ENCODE results near the gene ACSBG1. TPM values are rescaled to one million over a fixed set of nuclear protein-coding genes. Genes with fewer than 3 reads are reported as not detected.

ACSBG1 gene
- total and polyA plus RNA-seq, 4 experiments from 2014 or later: not detected

DNA sequence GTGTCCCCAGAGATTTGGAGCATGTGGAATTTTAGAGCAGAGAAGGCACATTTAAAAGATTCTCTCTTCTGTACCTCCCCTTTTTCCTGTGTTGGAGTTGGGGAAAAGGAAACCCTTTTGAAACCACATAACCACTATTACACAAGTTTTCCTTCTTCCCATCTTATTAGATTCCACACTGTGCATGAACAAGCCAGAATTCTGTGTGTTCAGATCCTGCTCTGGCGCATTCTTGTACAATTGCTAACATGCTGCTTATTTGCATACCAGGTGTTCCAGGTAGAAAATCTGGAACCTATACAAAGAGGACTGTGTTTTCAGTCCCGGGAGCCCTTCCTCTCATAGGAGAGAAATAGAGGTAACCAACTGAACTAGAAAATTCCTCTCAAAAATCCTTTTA is 100.6 kb downstream of the ACSBG1 start:
- Mint-ChIP-seq H3K36me3 (no peaks in the 10 kb centered on the region), H3K4me1 (peaks cover 9 to 30% (median 19%) of the 10 kb centered on the region in 4 donors), H3K4me3 (peak overlapping the region in 1 of 8 donors; percentile 9), H3K9me3 (no peaks in the 10 kb centered on the region), H3K27me3 (peaks cover 0 to 1% of the 10 kb centered on the region in 2 donors), H3K27ac (peak overlapping the region in 3 of 7 donors; percentile 16 to 53 (median 51))
- POLR2A ChIA-PET (ENCODE audit: partially characterized antibody): no interaction called here
- H3K36me3 ChIP-seq (ENCODE audit: insufficient read depth, low read length): no peaks in the 10 kb centered on the region
- H3K4me1 ChIP-seq (ENCODE audit: insufficient read depth, low read length): peaks cover 12% of the 10 kb centered on the region
- H3K27ac ChIP-seq (ENCODE audit: low read depth, low read length): no peak overlapping the region
- DNase-seq: no peak
- H3K27me3 ChIP-seq (ENCODE audit: insufficient read depth, low read length): no peaks in the 10 kb centered on the region
- H3K4me3 ChIP-seq (ENCODE audit: low read length in 2 of 2): no peak overlapping the region
- no peaks in the 10 kb centered on the region for H3K9me3 ChIP-seq (ENCODE audit: control insufficient read depth in 1 of 2, low read length in 2 of 2)
- intact Hi-C loops (cut with micrococcal nuclease): no loop called here
- CTCF ChIA-PET (ENCODE audit: partially characterized antibody): no interaction called here

- Mint-ChIP-seq H3K27ac (peak within 1 kb of the TSS; percentile 79 to 95 (median 88)), H3K4me1 (peaks cover 7 to 30% (median 20%) of the 10 kb centered on the region in 4 donors), H3K4me3 (peak within 1 kb of the TSS; percentile 79 to 93 (median 80)), H3K27me3 (peaks cover 0 to 1% of the 10 kb centered on the region in 2 donors), H3K9me3 (no peaks in the 10 kb centered on the region), H3K36me3 (no peaks in the 10 kb centered on the region)
- H3K36me3 ChIP-seq (ENCODE audit: insufficient read depth, low read length): no peaks in the 10 kb centered on the region
- no peaks in the 10 kb centered on the region for H3K9me3 ChIP-seq (ENCODE audit: control insufficient read depth in 1 of 2, low read length in 2 of 2)
- H3K4me1 ChIP-seq (ENCODE audit: insufficient read depth, low read length): peaks cover 12% of the 10 kb centered on the region
- H3K27me3 ChIP-seq (ENCODE audit: insufficient read depth, low read length): no peaks in the 10 kb centered on the region
- ChIA-PET CTCF (ENCODE audit: partially characterized antibody) (interaction anchor here (0.8 to 3.9 kb wide), 17 partner anchors 9 to 165 kb away, joined by 3 to 74 read pairs (median 5); no protein-coding TSS in a partner anchor), POLR2A (ENCODE audit: partially characterized antibody) (interaction anchor here (0.6 to 2.8 kb wide), 9 partner anchors 8 to 579 kb away, joined by 3 to 32 read pairs (median 5); partner anchors contain the start of gene IDH3A)
- peak within 1 kb of the TSS; percentile 81 to 88 for H3K4me3 ChIP-seq (ENCODE audit: low read length in 2 of 2)
- intact Hi-C loops (cut with micrococcal nuclease): loop anchor here (1.0 kb wide), 4 partner anchors 18 to 110 kb away; partner anchors contain the start of gene IDH3A
- peak within 1 kb of the TSS; percentile 66 for H3K27ac ChIP-seq (ENCODE audit: low read depth, low read length)
- DNase-seq: peak; percentile 72 to 82 (median 76)
Observed at GRCh38 chr15:78131295-78132061, 102.9 kb downstream of the ACSBG1 start, which contains the start of gene CIB2. Gene CIB2, minus strand, starts transcription at chr15:78131445. Its CDS starts 230 bp downstream, at chr15:78131215.

- Mint-ChIP-seq H3K27ac (peak overlapping the region; percentile 77 to 95 (median 88)), H3K9me3 (no peaks in the 10 kb centered on the region), H3K4me1 (peaks cover 7 to 30% (median 20%) of the 10 kb centered on the region in 4 donors), H3K27me3 (no peaks in the 10 kb centered on the region), H3K4me3 (peak overlapping the region; percentile 53 to 93 (median 80)), H3K36me3 (no peaks in the 10 kb centered on the region)
- Histone ChIP-seq H3K36me3 (ENCODE audit: insufficient read depth, low read length) (no peaks in the 10 kb centered on the region), H3K27ac (ENCODE audit: low read depth, low read length) (no peak overlapping the region), H3K4me1 (ENCODE audit: insufficient read depth, low read length) (peaks cover 12% of the 10 kb centered on the region), H3K27me3 (ENCODE audit: insufficient read depth, low read length) (no peaks in the 10 kb centered on the region), H3K4me3 (ENCODE audit: low read length in 2 of 2) (no peak overlapping the region), H3K9me3 (ENCODE audit: control insufficient read depth in 1 of 2, low read length in 2 of 2) (no peaks in the 10 kb centered on the region)
- intact Hi-C loops (cut with micrococcal nuclease): loop anchor here (1.0 kb wide), 4 partner anchors 17 to 111 kb away; partner anchors contain the start of gene IDH3A
- no peak for DNase-seq
- POLR2A ChIA-PET (ENCODE audit: partially characterized antibody): interaction anchor here (0.9 to 2.8 kb wide), 6 partner anchors 9 to 307 kb away, joined by 3 to 32 read pairs (median 6); partner anchors contain the start of gene IDH3A
- CTCF ChIA-PET (ENCODE audit: partially characterized antibody): interaction anchor here (0.8 to 3.9 kb wide), 18 partner anchors 8 to 164 kb away, joined by 3 to 74 read pairs (median 5); no protein-coding TSS in a partner anchor
Observed at GRCh38 chr15:78130466-78131294, 103.7 kb downstream of the ACSBG1 start.

GRCh38 chr15:78129751-78130287 is 104.5 kb downstream of the ACSBG1 start:
- intact Hi-C loops (cut with micrococcal nuclease): no loop called here
- CTCF ChIA-PET (ENCODE audit: partially characterized antibody): interaction anchor here (0.6 to 3.9 kb wide), 13 partner anchors 12 to 130 kb away, joined by 3 to 74 read pairs (median 5); no protein-coding TSS in a partner anchor
- H3K4me1 Mint-ChIP-seq: peaks cover 7 to 30% (median 20%) of the 10 kb centered on the region in 4 donors
- H3K27me3 Mint-ChIP-seq: no peaks in the 10 kb centered on the region
- no peaks in the 10 kb centered on the region for H3K9me3 Mint-ChIP-seq
- H3K4me3 ChIP-seq (ENCODE audit: low read length in 2 of 2): no peak overlapping the region
- H3K27ac Mint-ChIP-seq: peak overlapping the region; percentile 40 to 95 (median 92)
- H3K9me3 ChIP-seq (ENCODE audit: control insufficient read depth in 1 of 2, low read length in 2 of 2): no peaks in the 10 kb centered on the region
- no peak for DNase-seq
- peaks cover 12% of the 10 kb centered on the region for H3K4me1 ChIP-seq (ENCODE audit: insufficient read depth, low read length)
- H3K36me3 ChIP-seq (ENCODE audit: insufficient read depth, low read length): no peaks in the 10 kb centered on the region
- H3K36me3 Mint-ChIP-seq: no peaks in the 10 kb centered on the region
- H3K4me3 Mint-ChIP-seq: peak overlapping the region in 7 of 8 donors; percentile 61 to 93 (median 77)
- no peak overlapping the region for H3K27ac ChIP-seq (ENCODE audit: low read depth, low read length)
- H3K27me3 ChIP-seq (ENCODE audit: insufficient read depth, low read length): no peaks in the 10 kb centered on the region
- POLR2A ChIA-PET (ENCODE audit: partially characterized antibody): interaction anchor here (2.8 kb wide), 1 partner anchor 19 kb away, joined by 32 read pairs; the partner anchor contains the start of gene IDH3A

DNA sequence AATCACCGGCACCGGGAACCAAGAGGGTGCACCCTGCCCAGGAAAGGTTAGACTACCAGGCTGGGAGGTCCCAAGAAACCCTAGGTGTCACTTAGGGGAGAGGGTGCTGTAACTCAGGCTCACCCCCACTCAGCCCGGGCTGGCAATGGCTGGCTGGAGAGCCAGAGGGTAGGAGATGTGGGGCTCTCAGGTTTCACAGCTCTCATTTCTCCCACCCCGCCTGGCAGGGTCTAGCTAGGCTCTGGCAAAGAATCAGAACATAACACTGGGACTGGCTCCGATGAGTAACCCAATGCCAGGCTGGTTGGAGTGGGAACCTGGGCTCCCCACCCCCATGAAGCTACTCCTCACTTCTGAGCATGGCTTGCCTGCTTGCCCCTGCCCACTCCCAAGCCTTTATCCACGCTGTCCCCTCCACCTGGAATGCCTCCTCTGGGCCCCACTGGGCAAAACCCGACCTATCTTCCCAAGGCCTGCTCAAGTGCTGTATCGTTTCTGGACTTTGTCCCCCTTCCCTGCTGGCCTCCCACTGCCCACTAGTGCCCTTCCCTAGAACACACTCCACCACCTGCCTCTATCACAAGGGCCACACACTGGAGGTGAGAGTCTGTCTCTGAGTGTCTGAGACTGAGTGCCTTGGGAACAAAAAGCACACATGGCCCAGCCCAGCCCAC is 105.2 kb downstream of the ACSBG1 start:
- no peaks in the 10 kb centered on the region for H3K9me3 Mint-ChIP-seq
- no peaks in the 10 kb centered on the region for H3K27me3 Mint-ChIP-seq
- H3K4me1 Mint-ChIP-seq: peaks cover 7 to 30% (median 20%) of the 10 kb centered on the region in 4 donors
- Histone ChIP-seq H3K27me3 (ENCODE audit: insufficient read depth, low read length) (no peaks in the 10 kb centered on the region), H3K4me3 (ENCODE audit: low read length in 2 of 2) (no peak overlapping the region), H3K9me3 (ENCODE audit: control insufficient read depth in 1 of 2, low read length in 2 of 2) (no peaks in the 10 kb centered on the region), H3K27ac (ENCODE audit: low read depth, low read length) (no peak overlapping the region), H3K36me3 (ENCODE audit: insufficient read depth, low read length) (no peaks in the 10 kb centered on the region), H3K4me1 (ENCODE audit: insufficient read depth, low read length) (peaks cover 12% of the 10 kb centered on the region)
- ChIA-PET CTCF (ENCODE audit: partially characterized antibody) (interaction anchor here (1.0 to 3.9 kb wide), 3 partner anchors 13 to 67 kb away, joined by 4 to 74 read pairs (median 9); no protein-coding TSS in a partner anchor), POLR2A (ENCODE audit: partially characterized antibody) (no interaction called here)
- no peaks in the 10 kb centered on the region for H3K36me3 Mint-ChIP-seq
- DNase-seq: no peak
- H3K4me3 Mint-ChIP-seq: peak overlapping the region in 1 of 8 donors; percentile 15
- peak overlapping the region; percentile 82 to 95 (median 86) for H3K27ac Mint-ChIP-seq
- intact Hi-C loops (cut with micrococcal nuclease): no loop called here

DNA sequence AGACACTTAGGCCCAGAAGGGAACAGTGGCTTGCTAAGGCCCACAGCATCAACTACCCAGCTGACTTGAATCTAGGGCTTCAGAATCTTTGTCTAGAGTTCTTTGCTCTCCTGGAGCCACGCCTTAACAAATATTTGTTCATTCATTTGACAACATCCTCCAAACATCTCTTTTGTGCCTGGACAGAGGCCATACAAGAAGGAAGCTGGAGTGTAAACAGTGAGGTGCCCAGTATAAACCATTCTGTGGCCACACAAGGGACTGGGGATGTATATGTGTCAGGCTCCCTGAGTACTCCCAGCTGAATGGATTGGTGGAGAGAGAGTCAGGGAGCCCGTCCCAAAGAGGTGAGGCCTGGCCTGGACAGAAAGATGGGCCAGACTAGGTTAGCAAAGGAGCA is 106.5 kb downstream of the ACSBG1 start:
- Histone ChIP-seq H3K36me3 (ENCODE audit: insufficient read depth, low read length) (no peaks in the 10 kb centered on the region), H3K4me1 (ENCODE audit: insufficient read depth, low read length) (peaks cover 12% of the 10 kb centered on the region), H3K4me3 (ENCODE audit: low read length in 2 of 2) (no peak overlapping the region), H3K27me3 (ENCODE audit: insufficient read depth, low read length) (no peaks in the 10 kb centered on the region), H3K9me3 (ENCODE audit: control insufficient read depth in 1 of 2, low read length in 2 of 2) (no peaks in the 10 kb centered on the region), H3K27ac (ENCODE audit: low read depth, low read length) (no peak overlapping the region)
- DNase-seq: no peak
- POLR2A ChIA-PET (ENCODE audit: partially characterized antibody): no interaction called here
- CTCF ChIA-PET (ENCODE audit: partially characterized antibody): interaction anchor here (1.5 to 2.9 kb wide), 3 partner anchors 19 to 111 kb away, joined by 3 to 9 read pairs (median 8); no protein-coding TSS in a partner anchor
- intact Hi-C loops (cut with micrococcal nuclease): no loop called here
- Mint-ChIP-seq H3K4me3 (peak overlapping the region in 1 of 8 donors; percentile 70), H3K9me3 (no peaks in the 10 kb centered on the region), H3K27ac (peak overlapping the region in 5 of 7 donors; percentile 9 to 91 (median 81)), H3K27me3 (no peaks in the 10 kb centered on the region), H3K4me1 (peaks cover 7 to 28% (median 16%) of the 10 kb centered on the region in 4 donors), H3K36me3 (no peaks in the 10 kb centered on the region)
